BLaER1 treated with 17β-estradiol and CSF1 and Interleukin-3, amounts not matched to agents 10 nM and 100 nM (cell line): ENCODE data around the gene GPER1.

Experiments used
- H3K27ac ChIP-seq, 11 experiments: shearing (Covaris generic); formaldehyde crosslinking; 2 replicates each; pipeline ENCODE4 v1.8.1; 2022
- H3K27me3 ChIP-seq, 11 experiments: shearing (Covaris generic); formaldehyde crosslinking; 2 replicates each; pipeline ENCODE4 v1.8.1; 2022
- H3K36me3 ChIP-seq, 11 experiments: shearing (Covaris generic); formaldehyde crosslinking; 2 replicates each; pipeline ENCODE4 v1.8.1; 2022
- H3K4me1 ChIP-seq, 10 experiments: shearing (Covaris generic); formaldehyde crosslinking; 2 replicates each; pipeline ENCODE4 v1.8.1; 2022
- H3K4me2 ChIP-seq, 11 experiments: shearing (Covaris generic); formaldehyde crosslinking; 2 replicates each; pipeline ENCODE4 v1.8.1; 2022
- H3K4me3 ChIP-seq, 10 experiments: shearing (Covaris generic); formaldehyde crosslinking; 2 replicates each; pipeline ENCODE4 v1.8.1; 2022
- H3K9ac ChIP-seq, 11 experiments: shearing (Covaris generic); formaldehyde crosslinking; 2 replicates each; pipeline ENCODE4 v1.8.1; 2022
- H3K9me3 ChIP-seq, 11 experiments: shearing (Covaris generic); formaldehyde crosslinking; replicated peaks in 1 of 11; 2 replicates each; pipeline ENCODE4 v1.8.1; 2022
- H4K20me1 ChIP-seq, 11 experiments: shearing (Covaris generic); formaldehyde crosslinking; 2 replicates each; pipeline ENCODE4 v1.8.1; 2022
- Cebpa-rat ChIP-seq, 11 experiments: shearing (Covaris generic); IDR thresholded peaks; 2 replicates each; pipeline ENCODE4 v1.8.1; 2022

The GPER1 gene

GRCh38 chr7:1106063-1106792 is 18.3 kb downstream of the GPER1 start:
- H3K4me1 ChIP-seq, result peaks cover 81 to 99% (median 98%) of the 10 kb centered on the region in 10 experiments
- H3K9ac ChIP-seq, result peak overlapping the region in 5 of 11 experiments; percentile 7 to 51 (median 33); a peak in 9 of 22 replicates
- H3K27me3 ChIP-seq, result peaks cover 0 to 67% (median 0%) of the 10 kb centered on the region in 11 experiments; a peak in 8 of 22 replicates
- H3K36me3 ChIP-seq, result peaks cover 0 to 17% (median 7%) of the 10 kb centered on the region in 11 experiments; a peak in 7 of 22 replicates
- H3K4me2 ChIP-seq, result peak overlapping the region; percentile 76 to 97 (median 93)
- no peak for TF ChIP-seq Cebpa-rat (IDR thresholded peaks at IDR 0.05)
- peak overlapping the region in 1 of 10 experiments; percentile 30; a peak in 2 of 20 replicates for H3K4me3 ChIP-seq
- H3K27ac ChIP-seq, result peak overlapping the region in 1 of 11 experiments; percentile 21; a peak in 3 of 22 replicates
- no peaks in the 10 kb centered on the region for H3K9me3 ChIP-seq
- peaks cover 0 to 99% (median 83%) of the 10 kb centered on the region in 11 experiments; a peak in 20 of 22 replicates for H4K20me1 ChIP-seq

- H3K4me2 ChIP-seq, result peak overlapping the region; percentile 76 to 97 (median 93)
- peaks cover 0 to 15% (median 4%) of the 10 kb centered on the region in 11 experiments; a peak in 8 of 22 replicates for H3K36me3 ChIP-seq
- no peaks in the 10 kb centered on the region for H3K9me3 ChIP-seq
- H4K20me1 ChIP-seq, result peaks cover 0 to 99% (median 81%) of the 10 kb centered on the region in 11 experiments; a peak in 20 of 22 replicates
- H3K4me1 ChIP-seq, result peaks cover 77 to 99% (median 98%) of the 10 kb centered on the region in 10 experiments
- peaks cover 0 to 65% (median 0%) of the 10 kb centered on the region in 11 experiments; a peak in 8 of 22 replicates for H3K27me3 ChIP-seq
- H3K9ac ChIP-seq, result peak overlapping the region in 4 of 11 experiments; percentile 7 to 51 (median 38); a peak in 5 of 22 replicates
- H3K27ac ChIP-seq, result peak overlapping the region in 1 of 11 experiments; percentile 21; a peak in 1 of 22 replicates
- peak overlapping the region in 1 of 10 experiments; percentile 30; a peak in 1 of 20 replicates for H3K4me3 ChIP-seq
- no peak for TF ChIP-seq Cebpa-rat (IDR thresholded peaks at IDR 0.05)
Observed at GRCh38 chr7:1106793-1107421, 19.0 kb downstream of the GPER1 start.

- Histone ChIP-seq H3K4me1 (peaks cover 62 to 99% (median 90%) of the 10 kb centered on the region in 10 experiments), H3K9ac (no peak overlapping the region), H3K27me3 (peaks cover 0 to 63% (median 0%) of the 10 kb centered on the region in 11 experiments; a peak in 8 of 22 replicates), H4K20me1 (peaks cover 0 to 99% (median 76%) of the 10 kb centered on the region in 11 experiments; a peak in 20 of 22 replicates), H3K9me3 (no peaks in the 10 kb centered on the region), H3K36me3 (peaks cover 0 to 18% (median 0%) of the 10 kb centered on the region in 11 experiments; a peak in 4 of 22 replicates), H3K27ac (no peak overlapping the region), H3K4me3 (no peak overlapping the region), H3K4me2 (peak overlapping the region in 10 of 11 experiments; percentile 8 to 96 (median 88); a peak in 18 of 22 replicates)
- TF ChIP-seq Cebpa-rat (IDR thresholded peaks at IDR 0.05), result no peak
Observed at GRCh38 chr7:1108264-1108920, 20.5 kb downstream of the GPER1 start.

GRCh38 chr7:1109581-1110310 is 21.8 kb downstream of the GPER1 start:
- peaks cover 48 to 99% (median 90%) of the 10 kb centered on the region in 10 experiments for H3K4me1 ChIP-seq
- TF ChIP-seq Cebpa-rat (IDR thresholded peaks at IDR 0.05), result no peak
- peak overlapping the region in 7 of 11 experiments; percentile 4 to 67 (median 54); a peak in 11 of 22 replicates for H3K9ac ChIP-seq
- no peaks in the 10 kb centered on the region for H3K9me3 ChIP-seq
- H4K20me1 ChIP-seq, result peaks cover 0 to 99% (median 78%) of the 10 kb centered on the region in 11 experiments; a peak in 20 of 22 replicates
- H3K4me3 ChIP-seq, result no peak overlapping the region
- peak overlapping the region in 4 of 11 experiments; percentile 20 to 66 (median 64); a peak in 7 of 22 replicates for H3K27ac ChIP-seq
- H3K4me2 ChIP-seq, result peak overlapping the region; percentile 76 to 96 (median 87); a peak in 21 of 22 replicates
- H3K27me3 ChIP-seq, result peaks cover 0 to 61% (median 0%) of the 10 kb centered on the region in 11 experiments; a peak in 8 of 22 replicates
- H3K36me3 ChIP-seq, result peaks cover 0 to 18% (median 0%) of the 10 kb centered on the region in 11 experiments; a peak in 6 of 22 replicates

GRCh38 chr7:1110358-1110757 is 22.4 kb downstream of the GPER1 start:
- Histone ChIP-seq H3K27me3 (peaks cover 0 to 55% (median 0%) of the 10 kb centered on the region in 11 experiments; a peak in 8 of 22 replicates), H3K9me3 (no peaks in the 10 kb centered on the region), H4K20me1 (peaks cover 0 to 97% (median 73%) of the 10 kb centered on the region in 11 experiments; a peak in 20 of 22 replicates), H3K4me1 (peaks cover 42 to 99% (median 90%) of the 10 kb centered on the region in 10 experiments), H3K4me3 (peak overlapping the region in 2 of 10 experiments; percentile 12 to 38; a peak in 3 of 20 replicates), H3K27ac (peak overlapping the region in 5 of 11 experiments; percentile 20 to 66 (median 63); a peak in 9 of 22 replicates), H3K36me3 (peaks cover 0 to 20% (median 0%) of the 10 kb centered on the region in 11 experiments; a peak in 6 of 22 replicates), H3K4me2 (peak overlapping the region; percentile 76 to 96 (median 87)), H3K9ac (peak overlapping the region in 9 of 11 experiments; percentile 4 to 67 (median 54); a peak in 13 of 22 replicates)
- no peak for TF ChIP-seq Cebpa-rat (IDR thresholded peaks at IDR 0.05)

GRCh38 chr7:1111156-1111555 is 23.2 kb downstream of the GPER1 start:
- Histone ChIP-seq H3K9ac (peak overlapping the region in 7 of 11 experiments; percentile 4 to 67 (median 54); a peak in 9 of 22 replicates), H4K20me1 (peaks cover 0 to 97% (median 65%) of the 10 kb centered on the region in 11 experiments; a peak in 20 of 22 replicates), H3K27ac (peak overlapping the region in 1 of 11 experiments; percentile 66; a peak in 1 of 22 replicates), H3K27me3 (peaks cover 0 to 47% (median 0%) of the 10 kb centered on the region in 11 experiments; a peak in 8 of 22 replicates), H3K9me3 (no peaks in the 10 kb centered on the region), H3K4me3 (0 out of 20 replicates have a peak overlapping the region, but pooled peaks of 1 of the 10 experiments have one; percentile 23), H3K4me2 (peak overlapping the region; percentile 76 to 96 (median 87)), H3K36me3 (peaks cover 0 to 28% (median 0%) of the 10 kb centered on the region in 11 experiments; a peak in 9 of 22 replicates), H3K4me1 (peaks cover 34 to 95% (median 85%) of the 10 kb centered on the region in 10 experiments)
- TF ChIP-seq Cebpa-rat (IDR thresholded peaks at IDR 0.05), result no peak

- H3K27me3 ChIP-seq, result peaks cover 0 to 37% (median 0%) of the 10 kb centered on the region in 11 experiments; a peak in 8 of 22 replicates
- H3K4me1 ChIP-seq, result peaks cover 24 to 85% (median 76%) of the 10 kb centered on the region in 10 experiments
- peak overlapping the region in 8 of 11 experiments; percentile 15 to 96 (median 92); a peak in 10 of 22 replicates for H3K4me2 ChIP-seq
- no peak overlapping the region for H3K27ac ChIP-seq
- no peak overlapping the region for H3K9ac ChIP-seq
- peaks cover 0 to 88% (median 56%) of the 10 kb centered on the region in 11 experiments; a peak in 18 of 22 replicates for H4K20me1 ChIP-seq
- H3K9me3 ChIP-seq, result no peaks in the 10 kb centered on the region
- TF ChIP-seq Cebpa-rat (IDR thresholded peaks at IDR 0.05), result no peak
- no peak overlapping the region for H3K4me3 ChIP-seq
- peaks cover 0 to 28% (median 0%) of the 10 kb centered on the region in 11 experiments; a peak in 9 of 22 replicates for H3K36me3 ChIP-seq
Observed at GRCh38 chr7:1112109-1112508, 24.2 kb downstream of the GPER1 start.
